GM18505 (cell line): ENCODE measurements around the gene DEPDC4.
"Not testable (repeated sequence)": the region's sequence is repeated elsewhere in the genome, so short reads cannot be mapped to it uniquely, and the experiment has no call there.

Experiments
- ATAC-seq: cut with Tn5 transposase; IDR thresholded peaks from one replicate; pipeline ENCODE4 v1.9.1; 2021; ENCODE audit not compliant: unreplicated experiment
- POLR2A ChIP-seq: IDR thresholded peaks from 4 replicates; pipeline ENCODE4 v1.6.1; 2011; ENCODE audit warnings: borderline replicate concordance; ENCODE audit not compliant: insufficient read depth, insufficient read length; ENCODE audit errors: extremely low read depth

The DEPDC4 gene

GRCh38 chr12:100266835-100267602 lies at the start of gene DEPDC4, which contains the start of gene SCYL2:
DEPDC4 (minus strand) TSS chr12:100267079; CDS start chr12:100267076, 3 bp downstream.
SCYL2 (plus strand) TSS chr12:100267177; CDS start chr12:100282971, 15,794 bp downstream.
- ATAC-seq, result peak; percentile 91

GRCh38 chr12:100311317-100311716 lies 44.4 kb upstream of the DEPDC4 start:
- no peak for TF ChIP-seq POLR2A

More at GRCh38 chr12:100266835-100267602, at the start of gene DEPDC4, which contains the start of gene SCYL2:
- TF ChIP-seq POLR2A, result peak; percentile 47

GRCh38 chr12:100308138-100308537 lies 41.3 kb upstream of the DEPDC4 start:
- ATAC-seq, result not testable (repeated sequence)

More at GRCh38 chr12:100311317-100311716, 44.4 kb upstream of the DEPDC4 start:
- ATAC-seq, result no peak

GRCh38 chr12:100304334-100304733 lies 37.5 kb upstream of the DEPDC4 start:
- ATAC-seq, result not testable (repeated sequence)

- ATAC-seq, result no peak
- TF ChIP-seq POLR2A, result no peak
Observed at GRCh38 chr12:100303831-100304230, 37.0 kb upstream of the DEPDC4 start.

GRCh38 chr12:100302081-100302480 lies 35.2 kb upstream of the DEPDC4 start:
- no peak for TF ChIP-seq POLR2A
- no peak for ATAC-seq

GRCh38 chr12:100295764-100296555 lies 29.1 kb upstream of the DEPDC4 start:
- ATAC-seq, result no peak
- TF ChIP-seq POLR2A, result no peak

- not testable (repeated sequence) for ATAC-seq
Observed at GRCh38 chr12:100294366-100294765, 27.5 kb upstream of the DEPDC4 start.

- ATAC-seq, result no peak
Observed at GRCh38 chr12:100293017-100293416, 26.1 kb upstream of the DEPDC4 start.

GRCh38 chr12:100290016-100290415 lies 23.1 kb upstream of the DEPDC4 start:
- no peak for TF ChIP-seq POLR2A
- no peak for ATAC-seq

More at GRCh38 chr12:100293017-100293416, 26.1 kb upstream of the DEPDC4 start:
- no peak for TF ChIP-seq POLR2A

- no peak for TF ChIP-seq POLR2A
- no peak for ATAC-seq
Observed at GRCh38 chr12:100289038-100289437, 22.2 kb upstream of the DEPDC4 start.

GRCh38 chr12:100284556-100284955 lies 17.7 kb upstream of the DEPDC4 start:
- ATAC-seq, result not testable (repeated sequence)

GRCh38 chr12:100279607-100280244 lies 12.8 kb upstream of the DEPDC4 start:
- TF ChIP-seq POLR2A, result no peak
- no peak for ATAC-seq

- ATAC-seq, result no peak
- TF ChIP-seq POLR2A, result no peak
Observed at GRCh38 chr12:100279159-100279558, 12.3 kb upstream of the DEPDC4 start.

- ATAC-seq, result no peak
- no peak for TF ChIP-seq POLR2A
Observed at GRCh38 chr12:100274291-100274690, 7.4 kb upstream of the DEPDC4 start.
